HCEC 1CT (cell line): ENCODE data around the gene CPA4.

Experiments used
- DNase-seq: peaks from one replicate; pipeline ENCODE4 v3.0.0-alpha.2; 2017

Gene CPA4

DNA sequence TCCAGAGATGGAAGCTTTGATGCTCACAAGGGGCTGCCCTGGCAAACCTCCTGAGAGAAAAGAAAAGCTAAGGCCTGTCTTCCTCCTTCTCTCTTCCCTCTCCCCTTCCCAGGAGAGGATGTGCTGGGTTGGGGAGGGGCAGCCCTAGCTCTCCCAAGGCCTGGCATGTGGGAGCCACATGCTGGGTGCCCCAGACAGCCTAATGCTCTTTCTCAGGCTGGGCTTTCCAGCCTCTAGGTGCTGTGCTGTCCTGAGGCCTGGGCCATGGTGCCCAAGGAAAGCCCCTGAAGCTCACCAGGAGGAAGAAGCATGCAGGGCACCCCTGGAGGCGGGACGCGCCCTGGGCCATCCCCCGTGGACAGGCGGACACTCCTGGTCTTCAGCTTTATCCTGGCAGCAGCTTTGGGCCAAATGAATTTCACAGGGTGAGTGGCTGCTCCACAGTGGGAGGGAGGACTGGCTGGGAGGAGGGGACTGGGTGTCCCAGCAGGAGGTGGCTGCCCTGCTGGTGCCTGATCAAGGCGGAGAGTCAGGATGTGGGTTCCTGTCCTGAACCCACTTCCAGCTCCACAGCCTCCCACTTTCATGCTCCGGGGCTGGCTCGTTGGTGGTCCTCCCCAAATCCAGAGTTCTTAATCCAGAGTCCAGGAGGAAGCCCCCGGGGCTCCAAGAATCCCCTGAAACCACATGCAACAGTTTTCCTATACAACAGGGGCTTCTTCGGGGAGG, 53.4 kb downstream of the CPA4 start:
- no peak for DNase-seq

DNA sequence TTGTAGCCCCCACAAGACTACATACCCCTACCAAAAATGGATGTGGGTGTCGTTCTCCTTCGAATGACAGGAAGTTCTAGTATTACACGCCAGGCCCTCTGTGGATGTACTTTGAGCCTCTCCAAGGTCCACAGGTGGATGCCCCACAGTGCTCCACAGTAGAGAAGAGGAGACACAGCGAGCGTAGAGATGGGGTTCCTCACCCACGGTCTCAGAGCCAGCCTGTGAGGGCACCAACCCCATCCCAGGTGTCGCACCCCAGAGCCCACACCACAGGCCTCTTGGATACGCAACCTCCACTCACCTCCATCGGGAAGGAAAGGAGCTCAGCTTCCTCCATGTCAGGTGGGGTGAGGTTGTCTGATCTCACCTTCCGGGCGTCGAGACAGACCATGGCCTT, 54.0 kb downstream of the CPA4 start:
- no peak for DNase-seq

DNA sequence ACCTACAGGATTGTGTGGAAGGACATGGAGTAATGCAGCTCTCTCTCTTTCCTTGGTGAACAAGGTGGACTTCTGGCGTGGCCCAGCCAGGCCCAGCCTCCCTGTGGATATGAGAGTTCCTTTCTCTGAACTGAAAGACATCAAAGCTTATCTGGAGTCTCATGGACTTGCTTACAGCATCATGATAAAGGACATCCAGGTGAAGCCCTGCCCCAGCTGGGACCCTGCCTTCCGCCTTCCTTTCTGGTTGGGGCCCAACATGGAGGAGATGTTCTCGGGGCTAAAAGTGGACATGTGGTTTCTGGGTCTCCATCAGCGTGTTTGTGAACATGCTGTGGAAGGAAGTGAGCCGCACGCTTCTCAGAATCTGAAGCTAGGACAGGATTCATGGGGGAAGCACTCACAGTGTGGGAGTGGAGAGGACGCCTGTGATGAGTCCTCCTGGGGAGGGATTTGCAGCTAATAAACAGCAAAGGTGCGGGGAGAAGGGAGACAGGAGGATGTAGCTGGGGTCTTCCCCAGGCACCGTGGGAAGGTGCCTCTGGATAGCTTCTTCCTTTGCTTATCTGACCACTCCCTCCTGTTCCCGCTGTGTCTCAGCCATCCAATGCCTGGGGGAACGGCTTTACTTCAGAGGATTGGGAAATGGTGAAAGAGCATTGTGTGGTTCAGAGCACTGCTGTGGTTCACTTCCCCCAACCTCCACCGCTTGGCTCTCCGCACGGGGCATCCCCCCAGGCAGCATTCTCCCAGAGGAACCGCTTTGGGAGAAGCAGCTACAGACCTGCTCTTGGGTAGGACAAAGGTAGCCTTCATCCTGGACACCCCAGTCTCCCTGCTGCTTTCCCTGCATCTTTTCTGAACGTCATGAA, 57.2 kb downstream of the CPA4 start:
- DNase-seq: no peak

DNA sequence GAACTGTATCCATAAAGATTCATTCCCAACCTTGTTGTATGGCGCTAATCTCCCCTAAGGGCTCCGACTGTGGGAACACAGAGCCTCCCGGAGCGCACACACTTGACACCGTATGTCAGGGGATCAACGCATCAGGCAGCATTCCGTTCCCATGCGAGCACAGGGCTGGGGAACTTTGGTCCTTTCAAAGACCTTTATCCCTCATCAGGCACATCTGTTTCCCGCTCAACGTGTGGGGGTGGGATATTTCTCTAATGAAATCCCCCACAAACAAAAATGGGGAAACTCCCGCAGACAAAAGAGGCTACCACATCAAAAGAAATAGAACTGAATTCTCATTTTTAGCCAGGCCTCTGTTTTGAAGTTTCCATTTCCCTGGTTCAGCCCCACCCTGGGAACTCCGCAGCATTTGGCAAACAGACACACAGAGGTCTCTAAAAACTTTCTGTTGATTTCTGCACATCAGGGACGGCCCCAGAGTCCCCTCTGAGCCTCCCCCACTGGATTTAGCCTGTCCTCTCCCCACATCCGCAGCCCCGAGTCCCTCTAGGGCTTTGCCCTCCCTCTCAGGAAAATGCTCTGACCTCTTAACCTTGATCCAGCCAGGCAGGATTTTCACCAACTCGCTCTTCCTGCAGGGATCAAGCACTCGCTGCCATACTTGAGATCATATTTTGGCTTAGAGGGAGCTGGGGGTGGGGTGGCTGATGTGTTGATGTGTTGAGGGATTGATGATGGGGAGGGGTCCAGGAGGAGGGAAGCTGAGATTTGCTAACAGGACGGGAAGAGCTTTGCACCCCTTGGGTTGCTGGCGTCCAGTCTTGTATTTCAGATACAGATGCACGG, 58.2 kb downstream of the CPA4 start:
- DNase-seq: no peak

DNA sequence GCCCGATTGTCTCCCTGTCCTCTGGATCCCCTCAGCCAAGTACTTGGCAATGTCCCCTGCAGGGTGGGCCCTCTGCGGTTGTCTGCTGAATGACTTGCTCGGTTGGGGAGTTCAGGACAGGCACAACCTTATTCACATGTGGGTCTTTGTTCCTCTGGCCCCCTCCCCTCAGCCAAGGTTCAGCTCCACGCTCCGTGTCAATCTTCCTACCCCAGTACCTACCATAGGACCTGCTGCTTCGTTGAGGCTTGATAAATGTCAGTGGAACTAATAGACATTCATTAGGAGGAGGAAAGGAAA, 58.8 kb downstream of the CPA4 start:
- no peak for DNase-seq

DNA sequence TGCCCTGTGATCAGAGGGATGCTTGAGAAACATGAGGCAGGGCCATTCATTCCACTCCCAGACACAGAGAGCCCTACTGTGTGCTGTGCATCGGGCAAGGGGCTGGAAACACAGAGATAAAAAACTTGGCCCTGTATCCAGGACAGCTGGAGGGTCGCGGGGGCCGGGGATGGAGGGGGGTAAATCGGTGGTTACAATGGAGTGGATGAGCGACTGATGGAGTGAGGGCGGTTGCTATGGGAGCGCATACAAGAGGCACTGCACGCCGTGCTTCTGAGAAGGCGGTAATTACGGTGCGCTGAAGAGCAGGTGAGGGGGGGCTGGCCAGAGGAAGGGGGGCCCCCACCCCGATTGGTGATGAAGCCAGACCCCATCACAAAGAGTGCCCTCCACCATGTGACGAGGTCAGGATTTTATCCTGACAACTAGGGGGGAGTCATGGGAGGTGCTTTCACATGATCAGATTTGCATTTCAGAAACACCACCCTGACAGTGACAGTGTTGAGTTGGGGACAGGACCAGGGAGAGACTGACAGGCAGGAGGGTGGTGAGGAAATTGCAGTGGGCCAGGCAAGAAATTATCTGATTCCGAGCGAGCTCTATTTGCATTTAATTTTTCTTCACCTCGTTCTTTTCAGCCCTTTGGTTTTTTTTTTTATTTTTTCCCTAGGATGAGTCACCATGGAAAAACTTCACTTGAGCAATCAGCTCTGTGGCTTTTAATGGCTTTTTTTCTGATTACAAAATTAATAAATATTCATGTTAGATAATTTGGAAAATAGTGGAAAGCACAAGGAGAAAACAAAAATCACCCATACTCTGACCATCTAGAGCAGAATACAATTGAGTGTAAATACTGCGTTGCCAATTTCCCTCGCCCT, 59.5 kb downstream of the CPA4 start:
- DNase-seq: peak; percentile 67

DNA sequence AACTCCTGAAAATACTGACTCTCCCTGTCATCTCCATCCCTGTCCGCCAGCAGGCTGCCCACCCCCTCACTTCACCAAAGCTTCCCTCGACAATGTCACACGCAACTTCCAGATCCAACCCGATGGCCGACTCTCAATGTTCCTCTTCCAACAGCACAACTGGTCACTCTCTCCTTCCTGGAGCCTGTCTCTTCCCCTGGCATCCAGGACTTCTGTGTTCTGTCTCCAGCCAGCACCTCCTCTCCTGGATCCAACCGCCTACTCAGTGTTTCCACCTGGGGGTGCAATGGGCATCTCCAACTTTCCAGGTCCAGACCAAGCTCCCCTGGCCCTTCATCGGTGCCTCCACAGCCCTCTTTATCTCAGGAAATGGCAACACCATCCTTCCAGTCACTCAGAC, 60.2 kb downstream of the CPA4 start:
- no peak for DNase-seq

DNA sequence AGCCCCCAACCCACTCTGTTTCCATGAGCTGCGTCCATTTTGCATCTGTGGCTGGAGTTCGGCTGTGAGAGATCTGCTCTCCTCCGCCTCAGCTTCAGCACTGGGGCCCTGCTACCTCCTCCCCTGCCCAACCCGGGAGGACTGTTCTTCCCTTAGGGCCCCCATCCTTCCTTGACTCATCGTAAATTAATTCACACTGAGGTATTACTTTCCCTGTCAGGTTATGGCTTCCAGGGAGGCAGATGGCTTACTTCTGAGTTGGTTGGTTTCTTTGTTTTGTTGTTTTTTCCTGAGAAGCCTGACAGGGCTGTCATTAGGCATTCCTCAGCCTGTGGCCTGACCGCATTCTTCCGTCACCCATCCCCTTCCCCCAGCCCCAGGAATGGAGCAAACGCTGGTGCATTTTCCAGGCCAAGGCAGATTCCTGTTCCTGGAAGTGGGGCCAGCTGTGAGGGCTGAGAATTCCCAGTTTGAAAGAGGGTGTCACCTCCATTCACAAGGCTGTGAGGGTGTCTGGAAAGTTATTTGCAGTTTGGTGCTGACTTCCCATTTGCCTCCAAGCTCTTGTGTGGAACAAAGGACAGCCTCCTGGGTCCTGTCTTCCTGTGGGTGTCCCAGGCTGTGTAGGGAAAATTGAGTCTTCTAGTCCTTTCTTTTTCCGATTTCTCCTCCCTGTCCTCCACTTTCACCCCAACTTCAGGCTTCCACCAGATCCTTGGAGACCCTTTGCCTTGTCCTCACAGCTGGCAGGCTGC, 63.3 kb downstream of the CPA4 start:
- DNase-seq: peak; percentile 96

DNA sequence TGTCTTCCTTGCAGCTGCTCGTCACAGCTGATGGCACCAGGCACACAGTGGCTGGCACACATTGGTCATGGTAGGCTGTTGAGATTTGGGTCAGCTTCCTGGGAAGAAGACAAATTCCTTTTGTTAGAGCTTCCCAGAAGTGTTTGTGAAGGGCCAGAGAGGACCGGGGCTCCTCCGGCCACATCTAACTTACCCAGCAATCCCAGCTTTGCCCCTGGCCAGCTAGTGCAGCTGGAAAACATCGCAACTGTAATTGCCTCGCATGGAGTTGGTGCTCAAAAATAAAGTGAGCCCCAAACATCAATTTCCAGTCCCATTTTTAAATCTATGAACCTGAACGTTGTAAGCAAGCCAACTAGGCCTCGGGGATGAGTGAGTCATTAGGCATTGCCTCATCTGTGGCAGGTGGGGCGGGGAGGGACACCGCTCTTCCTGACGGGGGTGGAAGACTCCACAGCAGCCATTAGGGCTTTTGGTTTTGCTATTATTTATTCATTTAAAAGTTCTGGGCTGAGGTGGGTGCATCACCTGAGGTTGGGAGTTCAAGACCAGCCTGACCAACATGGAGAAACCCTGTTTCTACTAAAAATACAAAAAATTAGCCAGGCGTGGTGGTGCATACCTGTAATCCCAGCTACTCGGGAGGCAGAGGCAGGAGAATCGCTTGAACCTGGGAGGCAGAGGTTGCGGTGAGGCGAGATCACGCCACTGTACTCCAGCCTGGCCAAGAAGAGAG, 64.1 kb downstream of the CPA4 start:
- peak; percentile 84 for DNase-seq

DNA sequence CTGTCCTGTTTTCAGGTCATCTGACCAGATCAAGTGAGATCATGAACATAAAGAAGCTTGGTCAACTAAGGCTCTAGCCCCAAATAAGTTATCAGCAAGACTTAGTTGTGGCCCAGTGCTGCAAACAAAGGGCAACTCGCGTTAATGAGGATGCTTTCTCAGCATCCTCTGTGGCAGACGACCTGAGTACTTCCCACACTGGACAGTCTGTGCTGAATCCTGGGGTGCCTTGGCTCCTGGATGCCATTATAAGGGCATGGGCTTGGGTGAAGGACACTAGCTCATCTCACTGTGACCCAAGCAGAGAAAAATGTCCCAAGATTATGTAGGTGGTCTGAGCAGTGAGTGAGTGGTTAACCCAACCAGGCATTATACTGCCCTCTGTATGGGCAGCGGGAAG, 65.5 kb downstream of the CPA4 start:
- no peak for DNase-seq

DNA sequence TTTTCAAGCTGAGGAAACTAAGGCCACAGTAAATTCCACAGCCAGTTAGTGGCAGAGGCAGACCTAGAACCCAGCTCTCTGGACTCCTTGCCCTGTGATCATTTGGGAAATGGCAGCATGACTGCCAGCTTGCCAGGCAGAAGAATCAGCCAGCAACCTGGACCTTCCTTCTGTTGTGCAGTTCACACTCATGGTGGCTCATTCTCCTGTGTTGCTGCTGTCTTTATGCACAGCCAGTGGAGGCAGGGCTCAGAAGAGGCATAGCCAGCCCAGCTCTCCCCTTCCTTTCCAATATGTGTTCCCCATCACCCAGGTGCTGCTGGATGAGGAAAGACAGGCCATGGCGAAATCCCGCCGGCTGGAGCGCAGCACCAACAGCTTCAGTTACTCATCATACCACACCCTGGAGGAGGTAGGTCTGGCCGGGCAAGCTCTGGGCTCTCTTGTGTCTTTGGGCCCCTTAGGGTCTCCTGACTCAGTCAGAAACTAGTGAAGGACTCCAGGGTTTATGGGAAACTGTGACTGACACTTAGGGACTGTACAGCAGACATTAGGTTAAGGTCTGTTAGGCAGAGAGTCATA, 66.4 kb downstream of the CPA4 start:
- no peak for DNase-seq

DNA sequence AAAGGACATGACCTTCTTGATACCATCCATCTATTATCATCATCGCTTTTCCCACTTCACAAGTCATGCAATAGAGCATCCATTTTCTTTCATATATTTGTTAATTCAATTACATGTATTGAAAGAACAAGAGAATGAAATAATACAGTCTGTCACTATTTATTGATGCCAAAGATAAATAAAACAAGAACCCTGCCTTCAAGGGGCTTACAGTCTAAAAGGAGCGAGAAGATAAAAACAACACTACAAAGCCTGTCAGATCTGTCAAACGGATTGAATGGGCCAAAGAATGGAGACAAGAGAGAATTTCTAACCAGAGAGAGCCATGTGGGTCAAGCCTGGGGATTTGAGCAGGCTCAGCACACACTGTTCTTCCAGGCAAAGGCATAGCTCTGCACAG, 67.6 kb downstream of the CPA4 start:
- no peak for DNase-seq

DNA sequence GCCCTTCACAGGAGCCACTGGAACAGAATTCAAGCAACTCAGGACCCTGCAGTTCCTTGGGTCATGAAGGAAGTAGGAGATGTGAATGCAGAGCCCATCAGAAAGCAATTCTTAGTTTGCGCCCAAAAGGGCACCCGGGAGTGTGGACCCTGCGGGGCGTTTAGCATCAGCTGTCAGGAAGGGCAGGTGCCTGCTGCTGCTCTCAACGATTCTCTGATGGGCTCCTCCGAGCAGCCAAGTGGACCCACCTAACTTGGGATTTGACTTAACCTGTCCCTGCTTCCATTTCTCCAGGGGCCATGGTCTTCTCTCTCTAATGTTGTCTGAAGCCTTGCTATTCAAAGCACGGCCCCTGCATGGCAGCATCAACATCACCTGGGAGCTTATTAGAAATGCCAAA, 68.7 kb downstream of the CPA4 start:
- no peak for DNase-seq

DNA sequence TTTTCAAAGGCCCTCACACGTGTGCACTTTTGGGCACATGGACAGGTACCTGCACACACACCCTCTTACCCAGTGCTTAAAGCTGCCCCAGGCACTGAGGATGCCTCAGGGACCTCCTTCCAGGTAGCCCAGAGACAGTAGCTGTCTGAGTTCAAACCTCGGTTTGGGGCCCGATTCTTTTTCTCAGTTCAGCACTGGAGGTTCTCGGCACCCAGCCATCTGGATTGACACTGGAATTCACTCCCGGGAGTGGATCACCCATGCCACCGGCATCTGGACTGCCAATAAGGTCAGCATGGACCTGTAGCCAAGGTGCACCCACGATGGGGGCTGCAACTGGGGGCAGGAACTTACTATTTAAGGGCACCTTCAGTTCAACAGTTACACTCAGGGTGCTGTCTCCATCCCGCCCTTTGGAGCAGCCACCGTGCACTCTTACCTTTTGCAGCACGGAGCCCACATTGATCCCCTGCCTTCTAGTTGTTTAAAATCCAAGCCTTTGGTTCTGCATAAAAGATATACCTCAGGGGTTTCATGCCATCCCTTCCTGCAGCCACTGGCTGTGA, 69.4 kb downstream of the CPA4 start:
- no peak for DNase-seq

DNA sequence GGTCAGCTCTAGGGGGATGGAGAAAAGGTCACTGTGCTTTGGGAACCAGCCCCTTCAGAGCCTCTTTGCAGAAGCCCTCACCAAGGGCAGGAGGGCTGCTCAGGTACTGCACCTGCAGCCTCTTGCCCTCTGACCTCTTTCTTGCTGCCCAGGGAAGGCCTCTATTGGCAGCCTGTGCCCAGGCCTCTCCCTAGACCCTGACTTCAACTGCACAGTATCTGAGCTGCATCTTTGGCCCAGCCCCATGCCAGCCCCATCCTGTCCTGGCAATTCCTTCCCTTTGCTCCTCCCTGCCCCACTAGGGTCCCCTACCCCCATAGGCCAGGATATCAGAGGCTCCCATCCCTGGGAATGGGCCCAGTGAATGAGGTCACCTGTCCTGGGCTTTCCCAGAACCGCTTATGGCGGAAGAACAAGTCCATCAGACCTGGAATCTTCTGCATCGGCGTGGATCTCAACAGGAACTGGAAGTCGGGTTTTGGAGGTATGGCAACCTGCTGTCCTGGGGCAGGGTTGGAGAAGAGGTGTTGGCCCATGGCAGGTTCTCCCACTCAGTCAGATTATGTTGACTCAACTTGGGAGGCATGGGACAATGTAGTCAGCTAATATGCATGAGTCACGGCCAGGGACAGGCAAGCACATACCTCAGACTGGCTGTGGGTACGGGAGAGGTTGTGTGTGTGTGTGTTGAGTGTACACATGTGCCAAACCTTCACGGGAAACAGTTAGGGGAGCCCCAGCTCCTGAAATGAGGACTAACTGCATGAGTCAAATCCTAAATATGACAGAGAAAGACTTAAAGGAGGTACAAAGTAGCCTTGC, 70.3 kb downstream of the CPA4 start:
- DNase-seq: peak; percentile 98

DNA sequence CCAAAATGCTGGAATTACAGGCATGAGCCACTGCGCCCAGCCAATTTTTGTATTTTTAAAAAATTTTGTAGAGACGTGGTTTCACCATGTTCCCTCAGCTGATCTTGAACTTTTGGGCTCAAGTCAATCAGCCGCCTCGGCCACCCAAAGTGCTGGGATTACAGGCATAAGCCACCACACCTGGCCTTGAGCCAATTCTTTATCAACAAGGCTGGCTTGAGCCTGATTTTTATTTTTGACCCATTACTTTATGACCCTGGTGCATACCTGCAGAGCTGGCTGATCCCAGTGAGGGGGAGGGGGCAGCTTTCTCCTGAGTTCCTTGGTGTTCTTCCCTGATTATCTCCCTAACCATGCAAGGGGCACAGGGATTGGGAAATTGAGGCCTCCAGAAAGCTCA, 71.5 kb downstream of the CPA4 start:
- no peak for DNase-seq

DNA sequence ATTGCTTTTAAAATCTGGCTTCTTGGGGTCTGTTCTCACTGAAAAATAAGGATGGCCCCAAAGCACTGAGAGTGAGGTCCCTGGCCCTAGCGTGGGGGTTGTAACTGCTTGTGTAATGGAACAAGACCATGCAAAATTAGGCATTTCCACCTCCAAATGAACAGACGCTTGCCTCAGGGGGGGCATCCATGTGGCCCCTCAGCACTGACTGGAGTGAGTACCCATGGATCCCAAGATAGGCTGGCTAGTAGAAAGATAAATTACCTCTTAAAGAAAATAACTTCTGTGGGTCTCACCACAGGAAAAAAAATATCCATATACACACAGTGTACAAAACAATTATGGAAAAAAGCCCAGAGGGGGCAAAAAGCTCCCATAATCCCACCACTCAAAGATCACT, 72.1 kb downstream of the CPA4 start:
- no peak for DNase-seq

DNA sequence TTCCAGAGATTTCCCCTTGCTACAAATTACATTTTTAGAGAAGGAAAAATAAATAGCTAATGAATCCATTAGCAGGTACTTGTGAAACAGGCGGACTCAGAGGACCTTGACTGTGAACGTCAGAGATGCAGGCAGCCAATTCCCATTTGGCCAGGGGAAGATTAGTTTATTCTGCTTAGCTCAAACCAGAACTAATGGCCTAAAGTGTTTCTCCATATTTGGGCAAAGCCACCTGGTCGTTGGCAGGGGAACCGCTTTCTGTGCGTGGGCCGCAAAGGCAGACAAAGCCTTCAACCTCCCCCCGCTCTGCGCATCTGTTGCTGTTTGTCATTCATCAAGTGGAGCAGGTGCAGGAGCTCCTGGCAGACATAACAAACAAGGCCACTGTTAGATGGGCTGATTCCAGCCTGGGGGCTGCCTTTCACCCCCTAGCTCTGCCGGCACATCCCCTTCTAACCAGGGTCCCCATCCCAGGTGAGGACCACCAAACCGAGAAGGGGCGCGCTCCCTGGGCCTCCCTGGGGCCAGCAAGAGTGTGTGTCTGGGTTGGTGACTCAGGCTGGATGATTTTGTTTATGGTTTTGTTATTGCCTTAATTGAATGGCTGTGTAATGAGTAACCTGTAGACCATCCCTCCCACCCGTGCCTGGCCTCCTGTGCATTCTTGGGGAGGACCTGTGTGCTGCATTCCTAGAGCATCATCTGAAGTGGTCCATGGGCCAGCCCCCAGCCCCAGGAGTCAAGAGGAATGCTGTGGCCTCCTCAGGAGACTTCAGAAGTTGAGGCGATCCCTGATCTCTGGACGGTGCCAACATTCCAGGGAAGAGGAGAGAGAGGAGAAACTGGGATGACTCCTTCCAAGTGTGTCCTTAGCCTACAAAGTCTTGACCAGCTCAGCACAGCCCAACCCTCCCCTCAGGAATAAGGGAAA, 72.8 kb downstream of the CPA4 start:
- peak; percentile 87 for DNase-seq
